Activated T-helper 1 cell treated with anti-CD3 and anti-CD28 coated beads, Interleukin-12 subunit alpha, Interleukin-12 subunit beta, Interleukin-2, Interleukin-4 antibody, amounts not matched to agents 30 ng/mL and 10 ng/mL and 1 ng/mL, durations not matched to agents 14 hours and 24 hours and 36 hours (primary cell): ENCODE measurements around the gene CHN1. TPM values are rescaled to one million over a fixed set of nuclear protein-coding genes. Genes with fewer than 3 reads are reported as not detected.

Source experiments
- DNase-seq: peaks from one replicate; pipeline ENCODE4 v3.0.0; 2021; ENCODE audit warnings: low spot score
- H3K27ac Mint-ChIP-seq: one replicate; pipeline ENCODE4 v1.8.0; 2021; ENCODE audit warnings: mild to moderate bottlenecking, mixed read lengths
- H3K27me3 Mint-ChIP-seq: one replicate; pipeline ENCODE4 v1.8.0; 2022; ENCODE audit warnings: mild to moderate bottlenecking, moderate library complexity, mixed read lengths; ENCODE audit not compliant: insufficient read depth
- H3K36me3 Mint-ChIP-seq: one replicate; pipeline ENCODE4 v1.8.0; 2021; ENCODE audit warnings: low read depth, mixed read lengths
- H3K4me1 Mint-ChIP-seq: one replicate; pipeline ENCODE4 v1.8.0; 2021; ENCODE audit warnings: low read depth, mixed read lengths
- H3K4me3 Mint-ChIP-seq: one replicate; pipeline ENCODE4 v1.8.0; 2021; ENCODE audit warnings: mild to moderate bottlenecking, moderate library complexity, mixed read lengths
- H3K9me3 Mint-ChIP-seq: one replicate; pipeline ENCODE4 v1.8.0; 2021; ENCODE audit warnings: mixed read lengths
- intact Hi-C: fragments of 100-400 bp; cut with micrococcal nuclease; formaldehyde crosslinking; loops from one replicate; pipeline ENCODE4 v1.15.1; 2024
- total RNA-seq: library from RNA; stranded (reverse); gene quantifications from 2 replicates; pipeline ENCODE4 v1.2.3, GENCODE V29; 2022

CHN1 gene
- total RNA-seq, 1 donor from 2014 or later: 3.4 TPM

- Mint-ChIP-seq H3K4me1 (peaks cover 6% of the 10 kb centered on the region), H3K27ac (no peak overlapping the region), H3K4me3 (no peak overlapping the region), H3K27me3 (no peaks in the 10 kb centered on the region), H3K36me3 (no peaks in the 10 kb centered on the region), H3K9me3 (no peaks in the 10 kb centered on the region)
- DNase-seq: no peak
- intact Hi-C loops: no loop called here
These were observed 117.0 kb downstream of the CHN1 start for GRCh38 chr2:174888146-174888545.

DNA sequence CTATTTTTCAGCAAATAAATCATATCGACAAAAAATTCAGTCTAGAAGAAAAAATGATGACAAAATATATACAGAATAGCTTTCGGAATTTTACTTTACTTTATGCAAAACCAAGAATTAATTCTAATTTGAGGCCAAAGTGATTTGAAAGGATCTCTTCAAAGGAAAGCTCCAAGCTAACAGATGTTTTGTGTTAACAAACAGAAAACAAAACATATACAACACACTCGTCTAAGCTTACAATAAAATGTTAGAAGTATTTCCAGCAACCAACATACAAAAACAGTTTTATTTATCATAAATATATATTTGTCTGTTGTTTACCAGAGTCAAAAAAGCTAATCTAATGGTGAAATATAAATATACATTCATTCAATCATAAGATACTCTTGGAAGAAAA, 122.8 kb downstream of the CHN1 start:
- Mint-ChIP-seq H3K36me3 (no peaks in the 10 kb centered on the region), H3K9me3 (no peaks in the 10 kb centered on the region), H3K27ac (no peak overlapping the region), H3K27me3 (peaks cover 2% of the 10 kb centered on the region), H3K4me1 (no peaks in the 10 kb centered on the region), H3K4me3 (no peak overlapping the region)
- DNase-seq: no peak
- intact Hi-C loops: no loop called here

- Mint-ChIP-seq H3K4me3 (no peak overlapping the region), H3K27ac (no peak overlapping the region), H3K9me3 (no peaks in the 10 kb centered on the region), H3K4me1 (no peaks in the 10 kb centered on the region), H3K36me3 (no peaks in the 10 kb centered on the region), H3K27me3 (peaks cover 2% of the 10 kb centered on the region)
- intact Hi-C loops: no loop called here
- no peak for DNase-seq
These were observed 123.5 kb downstream of the CHN1 start for GRCh38 chr2:174881678-174882077.

DNA sequence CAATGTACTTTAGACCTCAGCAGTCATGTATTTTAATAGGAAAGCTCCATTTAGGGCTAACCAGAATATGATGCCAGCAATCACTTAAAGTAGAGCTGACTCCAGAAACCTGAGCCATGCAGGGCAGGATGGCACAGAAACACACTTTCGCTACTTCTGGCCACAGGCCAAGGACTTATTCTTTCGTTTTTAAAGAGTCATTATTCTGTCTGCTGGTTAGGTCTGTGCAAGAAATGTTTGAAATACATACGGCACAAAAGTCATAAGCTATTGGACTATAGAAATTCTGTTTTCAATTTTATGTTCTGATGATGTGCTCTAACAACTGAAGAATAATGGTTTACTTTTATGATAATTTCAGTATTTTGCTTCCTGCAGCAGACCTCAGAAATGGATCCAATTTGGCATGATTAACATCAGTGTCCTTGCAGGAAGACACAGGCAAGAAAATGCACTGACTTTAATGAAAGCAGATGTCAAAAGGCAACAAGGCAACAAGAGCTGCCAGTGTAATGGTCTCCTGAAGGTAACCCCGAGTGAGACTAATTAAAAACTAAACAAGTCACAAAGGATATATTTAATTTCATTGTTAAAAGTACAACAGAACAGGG, 126.5 kb downstream of the CHN1 start:
- Mint-ChIP-seq H3K27me3 (peaks cover 2% of the 10 kb centered on the region), H3K36me3 (no peaks in the 10 kb centered on the region), H3K9me3 (no peaks in the 10 kb centered on the region), H3K27ac (no peak overlapping the region), H3K4me3 (no peak overlapping the region), H3K4me1 (no peaks in the 10 kb centered on the region)
- intact Hi-C loops: no loop called here
- no peak for DNase-seq

DNA sequence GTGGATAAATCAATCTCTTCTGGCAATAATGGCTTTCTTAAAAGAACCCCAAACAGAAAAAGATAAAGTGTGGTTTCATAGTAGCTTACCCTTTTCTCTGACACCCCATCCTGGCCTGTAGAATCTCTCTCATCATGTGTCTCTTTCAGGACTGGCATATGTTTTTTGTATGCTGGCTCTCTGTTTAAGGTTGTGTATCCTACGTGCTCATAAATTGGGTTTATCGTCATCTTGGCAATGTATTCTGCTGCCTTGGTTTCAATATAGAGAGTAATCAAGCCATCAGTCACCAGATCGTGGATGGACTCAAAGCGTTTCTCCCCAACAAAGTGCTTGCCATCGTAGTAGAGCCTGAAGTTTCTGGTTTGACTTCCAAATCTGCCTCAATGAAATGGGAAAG, 127.4 kb downstream of the CHN1 start:
- intact Hi-C loops: no loop called here
- Mint-ChIP-seq H3K4me1 (no peaks in the 10 kb centered on the region), H3K4me3 (no peak overlapping the region), H3K27me3 (peaks cover 2% of the 10 kb centered on the region), H3K9me3 (no peaks in the 10 kb centered on the region), H3K27ac (no peak overlapping the region), H3K36me3 (no peaks in the 10 kb centered on the region)
- DNase-seq: no peak

DNA sequence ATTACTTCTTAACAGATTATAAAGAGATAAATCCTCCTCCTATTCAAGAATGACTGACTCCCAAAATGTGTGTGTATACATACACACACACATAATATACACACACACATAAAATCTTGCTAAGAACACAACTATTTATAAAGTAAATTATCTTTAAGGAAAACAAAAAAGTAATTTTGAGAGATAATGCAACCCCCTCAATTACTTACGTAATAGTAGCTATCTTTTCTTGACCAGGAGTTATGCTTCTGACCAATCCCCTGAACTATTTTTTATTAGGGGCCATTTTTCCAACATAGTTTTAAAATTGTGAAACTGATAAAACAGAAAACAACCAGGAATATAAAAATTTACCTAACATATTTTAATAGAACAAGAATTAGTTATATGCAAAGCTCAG, 127.9 kb downstream of the CHN1 start:
- Mint-ChIP-seq H3K9me3 (no peaks in the 10 kb centered on the region), H3K4me3 (no peak overlapping the region), H3K4me1 (no peaks in the 10 kb centered on the region), H3K27me3 (peaks cover 2% of the 10 kb centered on the region), H3K36me3 (no peaks in the 10 kb centered on the region), H3K27ac (no peak overlapping the region)
- intact Hi-C loops: no loop called here
- DNase-seq: no peak

DNA sequence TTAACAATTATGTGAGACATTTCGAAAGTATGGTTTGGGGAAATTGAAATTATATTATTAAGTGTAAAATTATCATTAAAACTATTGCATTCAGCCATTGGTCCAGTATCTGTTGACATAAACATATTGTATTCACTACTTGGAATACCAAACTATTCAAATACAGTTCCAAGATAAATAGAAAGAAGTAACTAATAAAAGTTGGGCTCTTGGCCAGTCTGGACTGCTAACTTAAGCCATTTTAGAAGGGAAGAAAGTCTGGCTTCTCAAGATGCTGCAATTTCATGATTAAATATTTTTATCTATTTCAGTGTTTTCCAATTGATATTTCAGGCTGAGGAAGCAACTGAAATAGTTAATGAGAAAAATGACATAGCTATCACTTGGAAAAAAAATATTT, 131.1 kb downstream of the CHN1 start:
- H3K4me1 Mint-ChIP-seq: no peaks in the 10 kb centered on the region
- intact Hi-C loops: no loop called here
- no peak overlapping the region for H3K4me3 Mint-ChIP-seq
- H3K36me3 Mint-ChIP-seq: no peaks in the 10 kb centered on the region
- H3K27ac Mint-ChIP-seq: no peak overlapping the region
- no peaks in the 10 kb centered on the region for H3K9me3 Mint-ChIP-seq
- DNase-seq: no peak
- H3K27me3 Mint-ChIP-seq: peaks cover 2% of the 10 kb centered on the region

DNA sequence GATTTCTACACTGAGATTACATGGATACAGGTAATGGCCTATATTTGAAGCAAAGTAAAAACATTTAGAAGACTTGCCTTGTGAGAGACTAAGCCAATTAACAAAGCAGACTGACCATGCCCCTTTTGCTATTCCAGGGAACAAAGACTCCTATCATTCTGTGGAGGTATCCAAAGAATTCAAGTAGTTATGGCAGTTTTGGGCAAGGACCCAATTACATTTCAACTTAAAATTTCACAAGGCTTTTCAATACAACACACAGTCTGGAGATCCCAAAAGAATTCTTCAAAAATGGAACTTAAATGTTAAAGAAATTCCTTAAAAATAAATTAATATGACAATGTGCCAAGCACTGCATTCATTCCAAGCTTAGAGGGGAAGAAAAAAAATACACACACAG, 131.7 kb downstream of the CHN1 start:
- intact Hi-C loops: no loop called here
- Mint-ChIP-seq H3K4me1 (no peaks in the 10 kb centered on the region), H3K27me3 (peaks cover 2% of the 10 kb centered on the region), H3K9me3 (no peaks in the 10 kb centered on the region), H3K27ac (no peak overlapping the region), H3K4me3 (no peak overlapping the region), H3K36me3 (no peaks in the 10 kb centered on the region)
- no peak for DNase-seq

- no peak for DNase-seq
- intact Hi-C loops: no loop called here
- no peaks in the 10 kb centered on the region for H3K9me3 Mint-ChIP-seq
- H3K27me3 Mint-ChIP-seq: peaks cover 4% of the 10 kb centered on the region
- H3K36me3 Mint-ChIP-seq: no peaks in the 10 kb centered on the region
- no peak overlapping the region for H3K4me3 Mint-ChIP-seq
- no peak overlapping the region for H3K27ac Mint-ChIP-seq
- no peaks in the 10 kb centered on the region for H3K4me1 Mint-ChIP-seq
These were observed 134.4 kb downstream of the CHN1 start for GRCh38 chr2:174870787-174871186.

- no peak overlapping the region for H3K27ac Mint-ChIP-seq
- no peak overlapping the region for H3K4me3 Mint-ChIP-seq
- no peaks in the 10 kb centered on the region for H3K4me1 Mint-ChIP-seq
- no peaks in the 10 kb centered on the region for H3K36me3 Mint-ChIP-seq
- H3K9me3 Mint-ChIP-seq: no peaks in the 10 kb centered on the region
- intact Hi-C loops: no loop called here
- no peak for DNase-seq
- H3K27me3 Mint-ChIP-seq: peaks cover 7% of the 10 kb centered on the region
These were observed 136.3 kb downstream of the CHN1 start for GRCh38 chr2:174868878-174869277.

DNA sequence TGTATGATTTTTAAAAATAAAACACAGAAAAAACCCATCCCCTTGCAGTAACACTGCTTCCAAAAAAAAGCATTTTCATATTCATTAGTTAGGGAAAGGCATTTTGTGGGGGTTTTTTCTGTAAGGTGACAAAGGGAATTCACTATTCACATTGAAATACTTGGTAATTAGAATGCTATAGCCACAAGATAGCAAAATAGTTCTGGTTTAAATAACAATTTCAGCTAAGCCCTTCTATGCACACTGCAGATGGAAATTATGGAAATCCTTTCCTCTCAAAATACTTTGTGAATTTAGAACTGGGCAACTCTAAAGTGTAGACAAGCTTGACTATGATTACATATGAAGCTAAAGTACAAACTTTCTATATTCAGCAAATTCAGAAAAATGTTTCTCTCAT, 138.8 kb downstream of the CHN1 start:
- peaks cover 7% of the 10 kb centered on the region for H3K27me3 Mint-ChIP-seq
- H3K4me3 Mint-ChIP-seq: no peak overlapping the region
- no peaks in the 10 kb centered on the region for H3K36me3 Mint-ChIP-seq
- no peak overlapping the region for H3K27ac Mint-ChIP-seq
- no peaks in the 10 kb centered on the region for H3K4me1 Mint-ChIP-seq
- intact Hi-C loops: no loop called here
- no peaks in the 10 kb centered on the region for H3K9me3 Mint-ChIP-seq
- no peak for DNase-seq

DNA sequence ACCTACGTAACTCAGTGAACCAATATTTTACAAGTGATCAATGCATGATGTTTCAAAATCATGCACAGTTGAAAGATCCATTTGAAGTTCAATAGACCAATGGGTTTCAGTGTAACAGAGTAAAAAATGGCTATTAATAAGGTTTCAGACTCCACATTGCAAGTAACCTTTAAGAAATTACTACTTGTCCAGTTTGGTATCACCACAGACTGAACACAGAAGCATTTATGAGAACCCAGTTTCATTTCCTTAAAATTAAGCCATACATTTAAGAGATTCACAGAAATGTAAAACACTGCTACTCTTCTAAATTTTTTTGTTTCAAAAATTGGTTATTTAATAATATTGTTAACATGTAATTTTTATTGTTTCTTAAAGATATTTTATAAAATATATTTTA, 142.0 kb downstream of the CHN1 start:
- no peak overlapping the region for H3K27ac Mint-ChIP-seq
- no peak overlapping the region for H3K4me3 Mint-ChIP-seq
- H3K4me1 Mint-ChIP-seq: no peaks in the 10 kb centered on the region
- intact Hi-C loops: no loop called here
- no peaks in the 10 kb centered on the region for H3K36me3 Mint-ChIP-seq
- DNase-seq: no peak
- H3K27me3 Mint-ChIP-seq: peaks cover 5% of the 10 kb centered on the region
- H3K9me3 Mint-ChIP-seq: no peaks in the 10 kb centered on the region

DNA sequence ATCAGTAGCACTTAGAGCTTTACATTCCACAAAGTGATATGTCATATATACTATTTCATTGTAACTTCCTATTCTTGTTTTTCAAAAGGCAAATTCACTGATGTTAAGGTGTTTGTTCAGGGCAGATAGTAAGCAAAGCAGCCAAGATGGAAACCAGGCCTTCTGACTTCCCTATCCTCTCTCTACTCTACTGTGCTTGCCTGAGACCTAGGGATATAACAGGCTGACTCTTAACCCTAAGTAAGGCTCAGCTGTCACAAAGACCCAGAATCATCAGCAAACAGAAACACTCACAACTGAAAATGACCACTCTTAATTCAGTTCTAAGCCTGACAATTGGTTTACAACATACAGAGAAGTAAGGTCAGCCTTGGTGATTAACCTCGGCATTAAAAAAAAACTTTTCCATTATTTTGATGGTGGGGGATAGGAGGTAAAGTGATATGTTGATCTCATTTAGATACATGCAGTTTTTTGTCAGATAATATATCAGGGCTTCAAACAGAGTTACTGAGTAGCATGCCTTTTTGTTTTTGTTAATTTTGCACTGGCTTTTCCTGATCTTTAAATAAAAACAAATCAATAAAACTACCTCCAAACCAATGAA, 145.5 kb downstream of the CHN1 start:
- no peak overlapping the region for H3K27ac Mint-ChIP-seq
- H3K4me3 Mint-ChIP-seq: no peak overlapping the region
- H3K9me3 Mint-ChIP-seq: no peaks in the 10 kb centered on the region
- intact Hi-C loops: no loop called here
- H3K27me3 Mint-ChIP-seq: no peaks in the 10 kb centered on the region
- no peaks in the 10 kb centered on the region for H3K36me3 Mint-ChIP-seq
- no peak for DNase-seq
- no peaks in the 10 kb centered on the region for H3K4me1 Mint-ChIP-seq

DNA sequence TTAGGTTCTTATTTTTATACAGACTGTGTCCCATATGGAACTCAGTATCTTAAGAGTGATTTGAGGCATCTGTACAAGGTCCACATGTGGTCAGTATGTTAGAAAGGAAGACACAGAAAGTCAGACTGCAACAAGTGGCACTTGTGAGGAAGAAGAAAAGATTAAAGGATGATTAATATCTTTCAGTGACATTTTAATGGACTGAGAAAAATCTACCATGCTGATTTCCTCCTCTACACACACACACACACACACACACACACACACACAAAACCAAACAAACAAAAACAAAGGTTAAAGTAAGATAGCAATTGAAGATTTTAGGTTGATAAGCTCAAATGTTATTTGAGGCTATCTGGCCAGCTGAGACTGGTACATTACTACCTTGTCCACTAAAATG, 146.4 kb downstream of the CHN1 start:
- Mint-ChIP-seq H3K36me3 (no peaks in the 10 kb centered on the region), H3K27ac (no peak overlapping the region), H3K27me3 (no peaks in the 10 kb centered on the region), H3K4me1 (no peaks in the 10 kb centered on the region), H3K9me3 (no peaks in the 10 kb centered on the region), H3K4me3 (no peak overlapping the region)
- intact Hi-C loops: no loop called here
- no peak for DNase-seq
